Liver (tissue), 9 donors: Measurements from ENCODE around the gene HCRTR1. TPM values are rescaled to one million over a fixed set of nuclear protein-coding genes. Genes with fewer than 3 reads are reported as not detected.

Experiments
- DNase-seq: peaks from one replicate; pipeline ENCODE4 v3.0.0-alpha.2; 2017; ENCODE audit warnings: low spot score
- H3K27ac ChIP-seq, 2 donors: one replicate each; pipeline ENCODE4 v1.7.0; 2013; ENCODE audit warnings: inconsistent platforms in 2 of 2, low read length in 2 of 2, control low read depth in 1 of 2, low read depth in 1 of 2, mild to moderate bottlenecking in 1 of 2
- H3K27me3 ChIP-seq, 4 donors: one replicate each; pipeline versions ENCODE4 v1.6.1 to v1.7.0; 2013; ENCODE audit warnings: low read length in 3 of 4, inconsistent platforms in 1 of 4, mild to moderate bottlenecking in 1 of 4, moderate library complexity in 1 of 4; ENCODE audit not compliant: control insufficient read depth in 4 of 4, insufficient read depth in 4 of 4
- H3K36me3 ChIP-seq, 4 donors: one replicate each; pipeline versions ENCODE4 v1.6.1 to v1.7.0; 2013; ENCODE audit warnings: low read length in 3 of 4, mild to moderate bottlenecking in 3 of 4, low read depth in 1 of 4, moderate library complexity in 1 of 4; ENCODE audit not compliant: control insufficient read depth in 4 of 4, insufficient read depth in 3 of 4
- H3K4me1 ChIP-seq, 4 donors: one replicate each; pipeline versions ENCODE4 v1.6.1 to v1.7.0; 2013; ENCODE audit warnings: low read length in 3 of 4, mild to moderate bottlenecking in 3 of 4, moderate library complexity in 1 of 4; ENCODE audit not compliant: control insufficient read depth in 4 of 4, insufficient read depth in 4 of 4
- H3K4me3 ChIP-seq, 3 donors: one replicate each; pipeline versions ENCODE4 v1.6.1 to v1.7.0; 2013; ENCODE audit warnings: low read length in 3 of 3, control low read depth in 1 of 3, low read depth in 1 of 3, mild to moderate bottlenecking in 1 of 3
- H3K9ac ChIP-seq, 2 donors: one replicate each; pipeline ENCODE4 v1.7.0; 2013; ENCODE audit warnings: low read length in 2 of 2, mild to moderate bottlenecking in 2 of 2, moderate library complexity in 2 of 2, control low read depth in 1 of 2, low read depth in 1 of 2
- H3K9me3 ChIP-seq, 4 donors: one replicate each; pipeline versions ENCODE4 v1.6.1 to v1.7.0; 2013; ENCODE audit warnings: low read length in 3 of 4; ENCODE audit not compliant: control insufficient read depth in 4 of 4
- EGR1 ChIP-seq, 2 donors: IDR thresholded peaks; 2 replicates each; pipeline ENCODE4 v1.6.1; 2016 to 2018; ENCODE audit warnings: antibody characterized with exemption in 2 of 2, low read depth in 2 of 2
- FOXA1 ChIP-seq: IDR thresholded peaks from 2 replicates; pipeline ENCODE4 v1.6.1; 2016; ENCODE audit warnings: antibody characterized with exemption
- FOXA2 ChIP-seq: IDR thresholded peaks from 2 replicates; pipeline ENCODE4 v1.6.1; 2016; ENCODE audit warnings: antibody characterized with exemption
- GABPA ChIP-seq, 2 donors: IDR thresholded peaks in 1 of 2; conservative IDR thresholded peaks in 1 of 2; 2 replicates each; pipeline ENCODE4 v1.6.1; 2016; ENCODE audit warnings: antibody characterized with exemption in 2 of 2, mild to moderate bottlenecking in 1 of 2, moderate library complexity in 1 of 2
- HNF4A ChIP-seq, 2 donors: conservative IDR thresholded peaks; 2 replicates each; pipeline ENCODE4 v1.6.1; 2016; ENCODE audit warnings: antibody characterized with exemption in 2 of 2, mild to moderate bottlenecking in 2 of 2
- HNF4G ChIP-seq: IDR thresholded peaks from 2 replicates; pipeline ENCODE4 v1.6.1; 2016; ENCODE audit warnings: antibody characterized with exemption
- JUND ChIP-seq, 2 donors: IDR thresholded peaks; 2 replicates each; pipeline ENCODE4 v1.6.1; 2016; ENCODE audit warnings: antibody characterized with exemption in 2 of 2
- RAD21 ChIP-seq, 2 donors: IDR thresholded peaks; 2 replicates each; pipeline ENCODE4 v1.6.1; 2016; ENCODE audit warnings: antibody characterized with exemption in 2 of 2, mild to moderate bottlenecking in 2 of 2
- RXRA ChIP-seq, 2 donors: IDR thresholded peaks; 2 replicates each; pipeline ENCODE4 v1.6.1; 2017 to 2018; ENCODE audit warnings: antibody characterized with exemption in 2 of 2, mild to moderate bottlenecking in 1 of 2
- SP1 ChIP-seq: IDR thresholded peaks from 2 replicates; pipeline ENCODE4 v1.6.1; 2018; ENCODE audit warnings: antibody characterized with exemption, mild to moderate bottlenecking
- TAF1 ChIP-seq: conservative IDR thresholded peaks from 2 replicates; pipeline ENCODE4 v1.6.1; 2016; ENCODE audit warnings: antibody characterized with exemption, mild to moderate bottlenecking
- YY1 ChIP-seq: IDR thresholded peaks from 2 replicates; pipeline ENCODE4 v1.6.1; 2016; ENCODE audit warnings: antibody characterized with exemption, mild to moderate bottlenecking
- WGBS: extraction: QIAGEN DNeasy Blood & Tissue Kit; methylation state at CpG from one replicate; pipeline ENCODE4 v1.1.7; 2013; 5-methylcytosine and 5-hydroxymethylcytosine counted together
- polyA plus RNA-seq, 2 donors: library from polyadenylated mRNA; stranded (reverse) in 1 of 2; unstranded in 1 of 2; fragments of 200-250 nt in 1 of 2; fragments of >200 nt in 1 of 2; fragmentation: Nextera tagmentation in 1 of 2; extraction: Ambion mirVana in 1 of 2; gene quantifications; one replicate each; pipeline versions ENCODE4 v1.2.1 to v1.2.3, GENCODE V29; 2013 to 2015
- total RNA-seq, 2 donors: library from RNA; depleted of rRNA; stranded (reverse); fragments of >200 nt; gene quantifications; one replicate each; pipeline ENCODE4 v1.2.3, GENCODE V29; 2014
- TF ChIP-seq, protein P1 (sequence below): IDR thresholded peaks from 2 replicates; pipeline ENCODE4 v1.6.1; 2016; ENCODE audit warnings: antibody characterized with exemption, mild to moderate bottlenecking
- TF ChIP-seq, protein P2 (sequence below): IDR thresholded peaks from 2 replicates; pipeline ENCODE4 v1.6.1; 2016; ENCODE audit warnings: antibody characterized with exemption
- TF ChIP-seq, protein P3 (sequence below): fragments of 150-350 bp; IDR thresholded peaks from 2 replicates; pipeline ENCODE4 v1.5.1; 2017; ENCODE audit warnings: improper control_type of control experiment, low read depth, low read length; ENCODE audit not compliant: missing input control
- TF ChIP-seq, protein P4 (sequence below): IDR thresholded peaks from 2 replicates; pipeline ENCODE4 v1.6.1; 2016; ENCODE audit warnings: antibody characterized with exemption
- donor health status: healthy.
- donor health status: healthy.
- donor health status: healthy.
- donor health status: healthy.
- donor health status: healthy.

Gene HCRTR1
- total and polyA plus RNA-seq, 4 donors = 0.06 TPM; not detected in 3

DNA sequence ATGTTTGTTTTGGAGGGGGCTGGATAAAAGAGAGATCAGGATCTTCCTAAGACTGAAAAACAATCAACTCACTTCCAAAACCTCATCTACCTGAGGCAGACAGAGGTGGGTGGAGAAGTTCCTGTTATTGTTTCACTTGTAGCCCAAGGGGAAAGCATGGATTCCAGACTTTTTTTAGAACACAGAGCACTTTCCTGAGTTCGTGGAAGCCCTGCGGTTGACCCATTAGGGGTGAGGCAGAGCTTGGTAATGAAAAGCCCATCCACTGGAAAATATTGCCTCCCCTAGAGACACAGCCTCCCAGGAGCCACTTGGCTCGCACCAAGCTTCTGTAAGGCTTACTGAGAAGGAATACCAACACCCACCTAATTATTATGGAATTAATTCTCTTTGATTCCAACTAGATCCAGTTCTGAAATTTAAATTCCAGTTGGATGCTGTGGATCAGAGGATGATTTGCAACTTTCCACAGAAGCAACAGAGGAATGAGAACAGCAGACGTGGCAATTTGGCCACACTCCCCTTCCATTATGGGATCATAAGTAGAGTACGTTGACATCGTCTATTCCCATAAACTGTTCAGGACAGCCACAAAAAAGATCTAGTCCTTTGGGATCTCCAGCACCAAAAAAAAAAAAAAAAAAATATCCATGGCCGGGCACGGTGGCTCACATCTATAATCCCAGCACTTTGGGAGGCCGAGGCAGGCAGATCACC lies 31.3 kb downstream of the HCRTR1 start (continued):
- TF ChIP-seq, protein P1, sequence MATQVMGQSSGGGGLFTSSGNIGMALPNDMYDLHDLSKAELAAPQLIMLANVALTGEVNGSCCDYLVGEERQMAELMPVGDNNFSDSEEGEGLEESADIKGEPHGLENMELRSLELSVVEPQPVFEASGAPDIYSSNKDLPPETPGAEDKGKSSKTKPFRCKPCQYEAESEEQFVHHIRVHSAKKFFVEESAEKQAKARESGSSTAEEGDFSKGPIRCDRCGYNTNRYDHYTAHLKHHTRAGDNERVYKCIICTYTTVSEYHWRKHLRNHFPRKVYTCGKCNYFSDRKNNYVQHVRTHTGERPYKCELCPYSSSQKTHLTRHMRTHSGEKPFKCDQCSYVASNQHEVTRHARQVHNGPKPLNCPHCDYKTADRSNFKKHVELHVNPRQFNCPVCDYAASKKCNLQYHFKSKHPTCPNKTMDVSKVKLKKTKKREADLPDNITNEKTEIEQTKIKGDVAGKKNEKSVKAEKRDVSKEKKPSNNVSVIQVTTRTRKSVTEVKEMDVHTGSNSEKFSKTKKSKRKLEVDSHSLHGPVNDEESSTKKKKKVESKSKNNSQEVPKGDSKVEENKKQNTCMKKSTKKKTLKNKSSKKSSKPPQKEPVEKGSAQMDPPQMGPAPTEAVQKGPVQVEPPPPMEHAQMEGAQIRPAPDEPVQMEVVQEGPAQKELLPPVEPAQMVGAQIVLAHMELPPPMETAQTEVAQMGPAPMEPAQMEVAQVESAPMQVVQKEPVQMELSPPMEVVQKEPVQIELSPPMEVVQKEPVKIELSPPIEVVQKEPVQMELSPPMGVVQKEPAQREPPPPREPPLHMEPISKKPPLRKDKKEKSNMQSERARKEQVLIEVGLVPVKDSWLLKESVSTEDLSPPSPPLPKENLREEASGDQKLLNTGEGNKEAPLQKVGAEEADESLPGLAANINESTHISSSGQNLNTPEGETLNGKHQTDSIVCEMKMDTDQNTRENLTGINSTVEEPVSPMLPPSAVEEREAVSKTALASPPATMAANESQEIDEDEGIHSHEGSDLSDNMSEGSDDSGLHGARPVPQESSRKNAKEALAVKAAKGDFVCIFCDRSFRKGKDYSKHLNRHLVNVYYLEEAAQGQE = no peak

DNA sequence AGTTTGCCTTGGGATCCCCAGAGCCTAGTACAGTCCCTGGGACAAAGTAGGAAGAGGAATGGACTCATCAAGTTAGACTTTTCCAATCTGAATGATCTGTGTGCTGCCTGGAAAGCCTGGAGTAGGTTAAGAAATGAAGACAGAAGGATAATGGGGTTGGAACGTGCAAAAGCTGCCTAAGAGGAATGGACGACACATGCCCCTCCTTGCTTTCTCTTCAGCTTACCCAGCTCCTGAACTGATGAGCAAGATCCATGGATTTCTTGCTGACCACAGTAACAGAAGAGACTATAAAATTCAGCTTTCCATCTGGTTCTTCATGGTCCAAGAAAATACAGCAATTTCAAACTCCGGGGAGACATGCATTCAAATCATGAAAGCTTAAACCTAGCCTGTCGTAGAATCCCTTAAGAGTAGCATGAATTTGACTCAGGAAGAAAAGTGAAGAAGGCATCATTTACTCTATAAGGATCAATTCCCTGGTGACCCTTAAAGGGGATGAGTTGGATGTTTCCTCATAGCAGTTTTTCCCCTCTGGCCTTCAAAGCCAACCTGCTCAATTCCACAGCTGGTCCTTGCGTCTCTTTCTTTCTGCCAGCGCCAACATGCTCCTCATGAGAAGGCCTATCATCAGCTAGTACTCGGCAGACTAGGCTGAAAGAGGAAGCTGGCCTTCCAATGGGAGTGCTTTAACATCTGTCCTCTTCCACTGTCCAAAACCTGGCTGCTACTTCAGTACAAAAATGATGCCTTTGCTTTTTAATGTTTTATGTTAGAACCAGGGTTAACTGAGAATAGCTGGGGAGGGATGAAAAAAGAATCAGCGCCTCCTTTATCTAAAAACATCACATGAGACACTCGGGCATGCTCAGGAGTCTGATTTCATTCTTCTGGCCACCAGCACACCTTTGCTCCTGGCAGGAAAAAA lies 32.9 kb downstream of the HCRTR1 start:
- Histone ChIP-seq H3K9me3 (no peaks in the 10 kb centered on the region), H3K27me3 (no peaks in the 10 kb centered on the region), H3K4me1 (peaks cover 0 to 4% (median 2%) of the 10 kb centered on the region in 4 donors), H3K36me3 (no peaks in the 10 kb centered on the region), H3K9ac (no peak overlapping the region), H3K4me3 (no peak overlapping the region), H3K27ac (no peak overlapping the region)
- TF ChIP-seq YY1 (no peak), JUND (IDR thresholded peaks at IDR 0.05) (no peak), GABPA (IDR thresholded peaks at IDR 0.05 in 1 of 2, conservative IDR thresholded peaks at IDR 0.05 in 1 of 2) (no peak), EGR1 (IDR thresholded peaks at IDR 0.05; ENCODE audit: low read depth in 2 of 2) (no peak), HNF4A (conservative IDR thresholded peaks at IDR 0.05) (no peak)
- TF ChIP-seq, protein P2, sequence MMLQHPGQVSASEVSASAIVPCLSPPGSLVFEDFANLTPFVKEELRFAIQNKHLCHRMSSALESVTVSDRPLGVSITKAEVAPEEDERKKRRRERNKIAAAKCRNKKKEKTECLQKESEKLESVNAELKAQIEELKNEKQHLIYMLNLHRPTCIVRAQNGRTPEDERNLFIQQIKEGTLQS = no peak
- TF ChIP-seq, protein P3, sequence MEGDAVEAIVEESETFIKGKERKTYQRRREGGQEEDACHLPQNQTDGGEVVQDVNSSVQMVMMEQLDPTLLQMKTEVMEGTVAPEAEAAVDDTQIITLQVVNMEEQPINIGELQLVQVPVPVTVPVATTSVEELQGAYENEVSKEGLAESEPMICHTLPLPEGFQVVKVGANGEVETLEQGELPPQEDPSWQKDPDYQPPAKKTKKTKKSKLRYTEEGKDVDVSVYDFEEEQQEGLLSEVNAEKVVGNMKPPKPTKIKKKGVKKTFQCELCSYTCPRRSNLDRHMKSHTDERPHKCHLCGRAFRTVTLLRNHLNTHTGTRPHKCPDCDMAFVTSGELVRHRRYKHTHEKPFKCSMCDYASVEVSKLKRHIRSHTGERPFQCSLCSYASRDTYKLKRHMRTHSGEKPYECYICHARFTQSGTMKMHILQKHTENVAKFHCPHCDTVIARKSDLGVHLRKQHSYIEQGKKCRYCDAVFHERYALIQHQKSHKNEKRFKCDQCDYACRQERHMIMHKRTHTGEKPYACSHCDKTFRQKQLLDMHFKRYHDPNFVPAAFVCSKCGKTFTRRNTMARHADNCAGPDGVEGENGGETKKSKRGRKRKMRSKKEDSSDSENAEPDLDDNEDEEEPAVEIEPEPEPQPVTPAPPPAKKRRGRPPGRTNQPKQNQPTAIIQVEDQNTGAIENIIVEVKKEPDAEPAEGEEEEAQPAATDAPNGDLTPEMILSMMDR = no peak
- TF ChIP-seq, protein P4, sequence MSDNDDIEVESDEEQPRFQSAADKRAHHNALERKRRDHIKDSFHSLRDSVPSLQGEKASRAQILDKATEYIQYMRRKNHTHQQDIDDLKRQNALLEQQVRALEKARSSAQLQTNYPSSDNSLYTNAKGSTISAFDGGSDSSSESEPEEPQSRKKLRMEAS = no peak
- DNase-seq = no peak
- 80% methylated on average over 9 of the region's 9 CpGs for WGBS

DNA sequence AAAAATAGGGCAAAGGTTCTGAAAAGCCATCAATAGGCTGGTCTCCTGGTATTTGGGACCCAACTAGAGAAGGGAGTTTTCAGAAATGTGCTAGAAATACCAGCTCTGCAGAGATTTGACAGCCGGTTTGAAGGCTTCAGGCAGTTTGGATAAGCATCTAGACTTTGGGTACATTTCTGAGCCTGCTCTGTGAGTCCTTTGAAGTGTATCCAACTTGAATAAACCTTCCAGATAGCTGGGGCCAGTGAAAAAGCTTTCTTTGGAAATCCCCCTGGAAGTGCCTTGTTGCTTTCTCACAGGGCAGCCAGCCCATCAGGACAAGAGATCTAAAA lies 33.6 kb downstream of the HCRTR1 start:
- H3K36me3 ChIP-seq = no peaks in the 10 kb centered on the region
- no peak overlapping the region for H3K27ac ChIP-seq
- 48% methylated on average over 1 of the region's 1 CpG for WGBS
- no peaks in the 10 kb centered on the region for H3K9me3 ChIP-seq
- no peak overlapping the region for H3K9ac ChIP-seq
- no peak overlapping the region for H3K4me3 ChIP-seq
- no peak for DNase-seq
- H3K27me3 ChIP-seq = no peaks in the 10 kb centered on the region
- no peaks in the 10 kb centered on the region for H3K4me1 ChIP-seq
- TF ChIP-seq FOXA2 (no peak), FOXA1 (no peak), RXRA (IDR thresholded peaks at IDR 0.05) (no peak), JUND (IDR thresholded peaks at IDR 0.05) (no peak), GABPA (IDR thresholded peaks at IDR 0.05 in 1 of 2, conservative IDR thresholded peaks at IDR 0.05 in 1 of 2) (no peak), RAD21 (IDR thresholded peaks at IDR 0.05) (no peak), SP1 (no peak), HNF4G (no peak), HNF4A (conservative IDR thresholded peaks at IDR 0.05) (no peak), EGR1 (IDR thresholded peaks at IDR 0.05; ENCODE audit: low read depth in 2 of 2) (no peak), YY1 (no peak), TAF1 (no peak)
- TF ChIP-seq, protein P4 = no peak
- TF ChIP-seq, protein P1 = no peak
- TF ChIP-seq, protein P2 = no peak
